Kidney (tissue), 14 donors: ENCODE results near the gene OBSCN. TPM values are rescaled to one million over a fixed set of nuclear protein-coding genes. Genes with fewer than 3 reads are reported as not detected.
"Not testable (repeated sequence)": the region's sequence is repeated elsewhere in the genome, so short reads cannot be mapped to it uniquely, and the experiment has no call there.

Source experiments
- DNase-seq, 5 donors: peaks; one replicate each; pipeline ENCODE4 v3.0.0-alpha.2; 2013 to 2020
- FAIRE-seq: peaks from 2 replicates; lab custom pipeline; 2012; peaks lifted over from hg19 to GRCh38; lab: Jason Lieb, UNC
- H3K27ac ChIP-seq, 2 donors: one replicate each; pipeline ENCODE4 v1.7.0; 2013; ENCODE audit warnings: low read depth in 2 of 2, low read length in 2 of 2, inconsistent platforms in 1 of 2
- H3K27me3 ChIP-seq: one replicate; pipeline ENCODE4 v1.7.1; 2013; ENCODE audit warnings: low read length, inconsistent platforms; ENCODE audit not compliant: control insufficient read depth, insufficient read depth
- H3K36me3 ChIP-seq, 3 donors: one replicate each; pipeline versions ENCODE4 v1.7.0 to v1.7.1; 2013; ENCODE audit warnings: low read length in 3 of 3, control low read depth in 1 of 3, inconsistent platforms in 1 of 3; ENCODE audit not compliant: insufficient read depth in 3 of 3, control insufficient read depth in 2 of 3
- H3K4me1 ChIP-seq, 3 donors: one replicate each; pipeline versions ENCODE4 v1.7.0 to v1.7.1; 2013; ENCODE audit warnings: low read length in 3 of 3, inconsistent platforms in 1 of 3, low read depth in 1 of 3; ENCODE audit not compliant: control insufficient read depth in 2 of 3, insufficient read depth in 2 of 3
- H3K4me3 ChIP-seq, 3 donors: one replicate each; pipeline versions ENCODE4 v1.7.0 to v1.8.1; 2013; ENCODE audit warnings: low read length in 3 of 3, control low read depth in 1 of 3, inconsistent platforms in 1 of 3
- H3K9ac ChIP-seq, 3 donors: one replicate each; pipeline versions ENCODE4 v1.7.0 to v1.7.1; 2013; ENCODE audit warnings: low read length in 3 of 3, control low read depth in 1 of 3, inconsistent platforms in 1 of 3
- H3K9me3 ChIP-seq, 3 donors: one replicate each; pipeline versions ENCODE4 v1.7.0 to v1.7.1; 2013; ENCODE audit warnings: low read length in 3 of 3, control low read depth in 1 of 3, inconsistent platforms in 1 of 3; ENCODE audit not compliant: control insufficient read depth in 2 of 3, insufficient read depth in 1 of 3
- CTCF ChIP-seq: IDR thresholded peaks from 3 replicates; pipeline ENCODE4 v1.5.1; 2012; ENCODE audit warnings: mild to moderate bottlenecking, moderate library complexity, borderline replicate concordance; ENCODE audit not compliant: insufficient read depth; ENCODE audit errors: extremely low read depth
- intact Hi-C: fragments of 100-400 bp; cut with DNase I; formaldehyde crosslinking; loops from one replicate; pipeline ENCODE4 v1.11.1; 2022
- polyA plus RNA-seq: library from polyadenylated mRNA; stranded (reverse); fragments of 350-450 nt; fragmentation: Illumina TruSeq; extraction: RNeasy Lipid Tissue Mini Kit (QIAGEN cat#74804); gene quantifications from one replicate; pipeline ENCODE4 v1.2.3, GENCODE V29; 2014; ENCODE audit warnings: low read depth, low replicate concordance; ENCODE audit not compliant: insufficient read depth
- total RNA-seq: library from RNA; stranded (reverse); fragmentation: NEBNext Ultra II Directional; extraction: Animal tissue kit (Norgen Biotek cat#: 25700); gene quantifications from one replicate; pipeline ENCODE4 v1.2.1, GENCODE V29; 2021
- donor health status: control.
- donor health status: control.
- donor health status: control.
- donor health status: control.
- donor health status: control.
- donor health status: DM: yes; HTN: yes; CAD: no.
- donor health status: Normal renal cell carcinoma (clear cell type).

OBSCN gene
- total and polyA plus RNA-seq, 2 donors from 2014 or later: 14.5 to 30.0 TPM

DNA sequence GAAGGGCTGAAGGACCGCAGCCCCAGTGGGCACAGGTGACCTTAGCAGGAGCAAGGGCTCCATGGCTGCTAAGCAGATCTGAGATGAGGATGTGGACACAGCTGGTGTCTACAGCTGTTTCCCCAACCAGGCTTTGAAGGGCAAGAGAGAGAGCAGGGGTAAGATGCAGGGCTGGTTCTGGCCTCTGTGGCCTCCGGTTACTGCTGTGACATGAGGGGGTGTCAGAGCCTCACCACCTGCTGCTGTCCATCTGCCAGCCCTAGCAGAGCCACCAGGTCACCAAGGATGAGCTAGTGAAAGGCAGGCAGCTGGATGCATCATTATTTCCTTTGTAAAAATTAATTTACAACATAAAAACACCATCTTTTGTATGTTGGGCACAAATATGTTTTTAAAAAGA is 33.4 kb downstream of the OBSCN start:
- FAIRE-seq: no peak
- Histone ChIP-seq H3K9ac (no peak overlapping the region), H3K36me3 (peaks cover 12 to 29% (median 13%) of the 10 kb centered on the region in 3 donors), H3K27ac (no peak overlapping the region), H3K4me3 (no peak overlapping the region), H3K27me3 (no peaks in the 10 kb centered on the region), H3K9me3 (peaks cover 0 to 32% (median 6%) of the 10 kb centered on the region in 3 donors), H3K4me1 (no peaks in the 10 kb centered on the region)
- DNase-seq: no peak
- intact Hi-C loops: no loop called here
- no peak for TF ChIP-seq CTCF

GRCh38 chr1:228242409-228242808 is 34.6 kb downstream of the OBSCN start:
- Histone ChIP-seq H3K9me3 (peaks cover 0 to 34% (median 6%) of the 10 kb centered on the region in 3 donors), H3K36me3 (peaks cover 16 to 34% (median 19%) of the 10 kb centered on the region in 3 donors), H3K27ac (no peak overlapping the region), H3K27me3 (no peaks in the 10 kb centered on the region), H3K4me3 (no peak overlapping the region), H3K4me1 (no peaks in the 10 kb centered on the region), H3K9ac (no peak overlapping the region)
- TF ChIP-seq CTCF: no peak
- intact Hi-C loops: no loop called here
- peak in 1 of 5 donors; percentile 0 for DNase-seq
- FAIRE-seq: no peak

DNA sequence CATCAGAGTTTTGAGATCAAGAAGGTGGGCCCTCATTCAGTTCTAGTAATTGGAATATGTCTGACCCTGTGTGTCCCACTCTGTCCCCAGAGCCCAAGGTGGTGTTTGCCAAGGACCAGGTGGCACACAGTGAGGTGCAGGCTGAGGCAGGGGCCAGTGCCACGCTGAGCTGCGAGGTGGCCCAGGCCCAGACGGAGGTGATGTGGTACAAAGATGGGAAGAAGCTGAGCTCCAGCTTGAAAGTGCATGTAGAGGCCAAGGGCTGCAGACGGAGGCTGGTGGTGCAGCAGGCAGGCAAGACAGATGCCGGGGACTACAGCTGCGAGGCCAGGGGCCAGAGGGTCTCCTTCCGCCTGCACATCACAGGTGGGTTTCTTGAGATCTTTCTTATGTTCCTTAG is 35.2 kb downstream of the OBSCN start:
- Histone ChIP-seq H3K27me3 (no peaks in the 10 kb centered on the region), H3K9me3 (peaks cover 0 to 34% (median 6%) of the 10 kb centered on the region in 3 donors), H3K27ac (no peak overlapping the region), H3K4me1 (no peaks in the 10 kb centered on the region), H3K9ac (no peak overlapping the region), H3K4me3 (no peak overlapping the region), H3K36me3 (peaks cover 16 to 34% (median 19%) of the 10 kb centered on the region in 3 donors)
- intact Hi-C loops: no loop called here
- FAIRE-seq (no peak), DNase-seq (no peak)
- no peak for TF ChIP-seq CTCF

DNA sequence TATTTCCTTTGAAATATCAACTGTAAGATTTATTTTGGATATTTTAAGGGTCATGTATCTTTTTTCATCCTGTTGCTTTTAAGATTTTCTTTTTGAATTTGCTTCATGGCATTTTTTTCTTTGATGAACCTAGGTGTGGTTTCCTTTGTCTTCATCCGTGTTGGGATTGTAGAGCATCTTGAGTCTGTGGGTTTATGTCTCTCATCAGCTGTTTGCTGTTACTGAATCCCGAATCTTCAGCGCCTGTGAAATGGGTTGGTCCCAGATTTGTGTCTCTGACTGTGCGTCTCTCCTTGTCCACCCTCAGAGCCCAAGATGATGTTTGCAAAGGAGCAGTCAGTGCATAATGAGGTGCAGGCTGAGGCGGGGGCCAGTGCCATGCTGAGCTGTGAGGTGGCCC is 36.1 kb downstream of the OBSCN start:
- H3K27me3 ChIP-seq, H3K4me3 ChIP-seq, H3K9ac ChIP-seq, H3K27ac ChIP-seq, H3K4me1 ChIP-seq, intact Hi-C loops, FAIRE-seq: not testable (repeated sequence)
- DNase-seq: peak in 1 of 5 donors; percentile 2
- Histone ChIP-seq H3K9me3 (peaks cover 0 to 34% (median 2%) of the 10 kb centered on the region in 3 donors), H3K36me3 (peaks cover 7 to 26% (median 14%) of the 10 kb centered on the region in 3 donors)
